Stimulated activated naive CD4-positive, alpha-beta T cell (primary cell): ENCODE data around the gene MOV10L1.

Experiments used
- DNase-seq, 6 experiments: peaks; one replicate each; lab custom pipeline; 2025; lab: John Stamatoyannopoulos, UW

MOV10L1 gene

DNA sequence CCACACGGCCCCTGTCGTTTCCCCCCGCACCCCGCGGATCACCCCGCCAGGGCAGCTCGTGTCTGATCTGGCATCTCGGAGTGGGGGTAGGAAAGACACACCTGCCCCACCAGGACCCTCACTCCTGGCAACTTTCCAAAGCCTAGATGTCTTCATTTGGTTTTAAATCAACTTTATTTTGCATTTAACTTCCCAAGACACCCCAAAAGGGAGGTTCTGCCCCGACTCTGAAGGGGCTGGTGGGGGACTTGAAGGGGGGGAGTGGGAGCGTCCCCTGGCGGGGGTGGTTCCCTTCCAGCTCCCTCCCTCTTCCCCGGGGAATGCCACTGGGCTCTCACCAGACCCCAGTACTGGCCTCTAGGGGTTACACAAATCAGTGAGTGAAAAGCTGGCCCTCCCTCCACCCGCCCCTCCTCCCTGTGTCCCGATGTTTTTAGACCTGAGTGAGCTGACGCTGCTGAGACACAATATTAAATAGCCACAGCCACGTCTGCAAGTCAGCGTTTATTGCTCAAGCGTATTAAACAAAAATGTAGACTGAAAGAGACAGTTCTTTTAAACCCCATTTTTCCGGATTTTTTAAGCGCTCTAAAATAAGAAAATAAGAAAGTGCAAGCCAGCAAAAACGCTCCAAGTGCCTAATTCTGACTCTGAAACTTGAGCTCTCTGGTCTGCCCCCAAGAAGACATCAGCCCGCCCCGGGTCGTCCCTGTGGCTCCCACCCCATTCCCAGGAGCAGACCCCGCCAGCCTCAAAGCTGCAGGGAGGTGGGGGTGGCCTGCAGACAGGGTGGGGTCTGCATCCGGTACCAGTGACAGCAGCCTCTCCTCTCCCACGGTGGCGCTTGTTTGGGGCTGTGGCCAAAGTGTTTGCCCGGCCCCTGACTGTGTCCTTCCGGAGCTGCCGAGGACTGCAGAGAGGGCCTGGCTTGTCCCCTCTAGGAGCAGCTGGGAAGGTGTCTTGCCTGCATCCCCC is 30.6 kb upstream of the MOV10L1 start:
- no peak for DNase-seq

DNA sequence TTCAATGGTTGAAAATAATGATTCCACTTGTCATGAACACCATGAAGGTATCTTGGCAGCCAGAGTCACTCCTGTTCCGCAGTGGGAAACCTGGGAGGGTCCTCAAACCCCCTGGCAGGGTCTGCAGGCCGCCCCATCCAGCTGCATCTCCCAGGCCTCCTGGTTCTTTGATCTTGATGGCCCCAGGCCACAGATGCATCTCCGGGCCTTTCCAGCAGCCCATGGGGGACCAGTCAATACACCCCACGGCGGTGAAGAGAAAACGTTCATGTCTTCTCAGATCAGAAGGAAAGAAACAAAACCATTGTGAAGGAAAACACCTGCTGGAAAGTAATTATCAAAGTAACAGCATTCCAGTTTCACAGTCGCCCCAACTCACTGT is 29.9 kb upstream of the MOV10L1 start:
- DNase-seq = no peak

- no peak for DNase-seq
Measured at GRCh38 chr22:50060441-50061140, 29.2 kb upstream of the MOV10L1 start.

DNA sequence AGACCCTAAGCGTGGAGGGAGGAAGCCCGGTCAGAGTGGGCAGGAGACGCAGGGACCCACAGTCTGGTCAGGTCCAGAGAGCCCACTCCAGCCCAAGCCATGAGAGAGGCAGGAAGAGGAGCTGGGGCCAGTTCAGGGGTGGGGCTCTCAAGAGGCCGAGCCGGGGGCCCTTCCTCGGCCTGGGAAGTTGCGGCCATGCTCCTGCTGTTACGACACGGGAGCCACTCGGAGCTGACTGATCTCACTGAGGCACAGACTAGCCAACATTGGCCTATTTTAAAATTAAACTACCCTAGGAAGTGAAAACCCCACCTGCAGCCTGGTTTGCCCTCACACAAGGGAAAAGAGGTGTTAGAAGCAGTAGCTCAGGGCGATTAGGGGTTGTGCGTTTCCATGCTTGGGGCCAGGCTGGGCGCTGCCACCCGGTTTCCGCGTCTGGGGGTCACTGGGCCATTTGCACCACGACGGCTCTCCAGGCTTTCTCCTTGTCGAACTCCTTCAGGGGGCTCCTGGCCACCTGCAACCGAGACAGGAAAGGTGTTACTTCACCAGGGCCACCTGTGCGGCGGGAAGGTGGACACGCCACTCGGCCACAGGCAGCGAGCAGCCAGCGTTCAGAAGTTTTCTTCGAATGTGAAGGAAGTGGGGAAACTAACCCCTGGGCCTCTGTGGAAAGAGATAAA is 28.5 kb upstream of the MOV10L1 start:
- no peak for DNase-seq

GRCh38 chr22:50061824-50062355 is 27.9 kb upstream of the MOV10L1 start:
- no peak for DNase-seq

DNA sequence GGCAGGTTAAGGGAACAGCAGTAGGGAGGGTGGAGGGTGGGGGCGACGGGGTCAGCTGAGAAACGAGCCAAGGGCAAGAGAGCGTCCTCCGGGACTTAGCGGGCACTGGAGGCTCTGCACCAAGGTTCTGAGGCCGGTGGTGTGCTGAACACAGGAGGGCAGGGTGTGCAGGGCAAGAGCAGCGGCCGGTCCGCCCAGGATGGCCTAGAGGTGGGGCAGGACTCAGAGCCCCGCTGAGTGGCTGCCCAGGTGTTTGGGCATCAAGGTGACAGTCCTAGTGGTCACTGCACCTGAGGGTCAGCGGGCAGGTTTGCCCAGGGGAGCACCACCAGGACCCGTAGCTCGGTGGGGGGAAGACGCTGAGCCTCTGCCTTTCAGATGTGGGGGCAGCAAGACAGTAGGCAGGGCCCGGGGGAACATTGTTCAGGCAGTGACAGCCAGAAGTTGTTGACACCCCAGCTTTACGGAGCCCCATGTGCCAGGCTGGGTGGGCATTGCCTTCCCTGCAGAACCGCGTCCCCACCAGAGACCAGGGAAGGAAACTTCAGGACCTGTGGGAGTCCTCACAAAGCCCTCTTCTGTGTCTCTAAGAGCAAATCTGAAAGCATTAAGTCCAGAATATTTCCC is 27.2 kb upstream of the MOV10L1 start:
- DNase-seq = no peak

- no peak for DNase-seq
Measured at GRCh38 chr22:50063589-50064393, 26.0 kb upstream of the MOV10L1 start.

DNA sequence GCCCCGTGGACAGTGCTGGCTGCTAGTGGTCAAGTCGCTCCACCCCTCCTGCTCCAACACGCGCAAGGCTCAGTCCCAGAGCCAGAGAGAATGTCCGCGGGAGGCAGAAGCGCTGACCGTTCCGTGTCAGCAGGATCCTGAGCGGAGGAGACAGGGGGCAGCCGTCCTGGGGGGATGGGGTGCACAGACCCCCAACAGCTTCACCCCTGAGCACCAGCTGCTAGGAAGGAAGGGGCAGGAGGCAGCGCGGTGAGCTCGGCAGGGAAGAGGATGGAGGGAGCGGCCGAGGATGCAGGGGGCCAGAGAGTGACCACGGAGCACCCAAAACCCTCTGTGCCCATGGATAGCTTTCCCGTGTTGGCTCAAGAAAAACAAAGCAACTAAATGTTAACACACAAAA is 25.4 kb upstream of the MOV10L1 start:
- DNase-seq = no peak

- DNase-seq = no peak
Measured at GRCh38 chr22:50067244-50067643, 22.6 kb upstream of the MOV10L1 start.

- no peak for DNase-seq
Measured at GRCh38 chr22:50068096-50068495, 21.7 kb upstream of the MOV10L1 start.

GRCh38 chr22:50070366-50070765 is 19.4 kb upstream of the MOV10L1 start:
- DNase-seq = no peak

- no peak for DNase-seq
Measured at GRCh38 chr22:50071432-50072166, 18.2 kb upstream of the MOV10L1 start.

- no peak for DNase-seq
Measured at GRCh38 chr22:50072167-50072555, 17.6 kb upstream of the MOV10L1 start.

DNA sequence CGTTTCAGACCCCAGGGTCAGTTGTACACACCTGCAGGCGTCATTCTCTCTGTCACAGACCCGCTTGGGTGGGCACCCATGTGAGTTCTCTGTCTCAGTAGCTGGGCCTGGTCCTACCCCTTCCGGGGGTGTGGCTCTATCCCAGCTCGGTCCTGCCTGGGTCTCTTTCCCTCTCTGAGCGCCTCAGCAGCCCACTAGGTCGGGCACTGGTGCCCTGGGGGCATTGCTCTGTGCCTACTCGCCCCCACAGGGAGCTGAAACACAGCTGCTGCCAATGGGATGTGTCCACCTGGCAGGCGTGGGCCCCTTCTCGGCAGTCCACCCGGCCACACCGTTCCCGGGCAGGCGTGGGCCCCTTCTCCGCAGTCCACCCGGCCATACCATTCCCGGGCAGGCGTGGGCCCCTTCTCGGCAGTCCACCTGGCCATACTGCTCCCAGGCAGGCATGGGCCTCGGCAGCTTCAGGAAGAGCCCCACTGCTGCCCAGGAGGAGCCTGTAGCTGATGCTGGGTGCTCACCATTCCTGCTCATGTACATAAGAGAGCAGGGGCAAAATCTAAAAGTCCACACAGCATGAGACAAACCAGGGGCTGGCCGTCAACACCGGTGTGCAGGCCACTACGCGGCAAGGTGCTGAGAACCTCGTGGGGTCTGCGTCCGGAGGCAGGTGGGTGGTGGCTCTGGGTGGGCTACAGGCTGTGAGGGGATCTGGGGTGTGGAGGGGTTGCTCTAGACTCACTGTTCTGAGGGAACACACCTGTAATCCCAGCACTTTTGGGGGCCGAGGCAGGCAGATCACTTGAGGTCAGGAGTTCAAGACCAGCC is 16.9 kb upstream of the MOV10L1 start:
- DNase-seq = no peak

- DNase-seq = no peak
Measured at GRCh38 chr22:50074056-50074455, 15.8 kb upstream of the MOV10L1 start.

GRCh38 chr22:50074551-50075530 is 15.0 kb upstream of the MOV10L1 start:
- no peak for DNase-seq

DNA sequence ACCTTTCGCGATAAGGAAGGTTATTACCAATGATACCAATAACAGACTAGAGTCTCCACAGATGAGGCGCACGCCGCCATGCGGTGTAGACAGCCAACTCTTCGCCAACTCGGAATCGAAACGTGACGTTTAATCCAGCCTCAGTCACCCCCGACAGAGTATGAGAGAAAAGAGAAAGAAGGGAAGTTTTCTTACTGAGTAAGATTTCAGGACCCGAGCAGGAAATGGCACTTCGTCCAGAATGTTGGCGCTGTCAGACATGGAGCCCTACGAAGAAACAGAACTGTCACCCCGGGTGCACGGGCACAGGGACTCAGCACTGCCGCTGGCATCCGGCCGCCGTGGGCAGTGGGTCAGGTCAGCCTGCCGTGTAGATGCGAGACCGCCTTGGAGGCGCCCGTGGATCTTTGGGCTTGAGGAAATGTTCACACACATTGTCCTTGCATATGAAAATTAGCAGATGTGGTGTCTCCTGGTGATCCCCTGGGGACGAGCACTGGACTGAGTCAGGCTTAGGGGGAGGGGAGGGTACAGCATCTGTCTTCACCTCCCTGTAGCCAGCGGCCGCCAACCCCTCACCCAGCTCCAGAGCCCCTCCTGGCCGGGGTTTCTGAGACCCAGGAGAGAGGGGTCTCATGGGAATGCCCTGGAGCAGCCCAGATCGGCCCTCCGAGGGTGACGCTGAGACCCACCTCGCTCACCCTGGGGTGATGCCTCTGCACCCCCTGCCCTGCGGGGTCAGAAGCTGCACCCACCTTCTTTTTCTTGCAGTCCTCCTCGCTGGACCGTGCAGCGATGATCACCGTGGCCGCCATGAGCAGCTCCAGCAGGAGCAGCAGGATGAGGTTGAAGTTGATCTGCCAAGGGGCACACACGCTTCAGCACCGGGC is 12.9 kb upstream of the MOV10L1 start:
- no peak for DNase-seq
